ENCODE measurements around the gene FHAD1.

Gene FHAD1

DNA sequence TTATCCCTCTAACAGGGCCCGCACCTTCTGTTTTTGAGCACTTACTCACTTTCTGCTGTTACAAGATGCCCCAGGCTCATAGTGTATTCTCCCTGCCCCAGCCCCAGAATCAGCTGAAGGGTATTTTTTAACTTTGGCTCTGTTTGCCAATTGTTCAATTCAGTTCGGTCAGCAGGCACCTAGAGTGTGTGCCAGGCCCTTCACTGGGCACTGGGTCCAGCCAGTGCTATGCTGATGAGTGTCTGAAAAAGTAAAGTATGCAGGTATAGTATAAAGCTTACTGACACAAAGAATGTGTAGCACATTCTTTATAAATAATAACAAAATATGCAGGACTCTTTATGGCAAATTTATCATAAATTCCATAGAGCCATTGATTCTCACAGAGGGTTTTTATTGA is 35.0 kb downstream of the FHAD1 start:
- TF ChIP-seq, protein P1, sequence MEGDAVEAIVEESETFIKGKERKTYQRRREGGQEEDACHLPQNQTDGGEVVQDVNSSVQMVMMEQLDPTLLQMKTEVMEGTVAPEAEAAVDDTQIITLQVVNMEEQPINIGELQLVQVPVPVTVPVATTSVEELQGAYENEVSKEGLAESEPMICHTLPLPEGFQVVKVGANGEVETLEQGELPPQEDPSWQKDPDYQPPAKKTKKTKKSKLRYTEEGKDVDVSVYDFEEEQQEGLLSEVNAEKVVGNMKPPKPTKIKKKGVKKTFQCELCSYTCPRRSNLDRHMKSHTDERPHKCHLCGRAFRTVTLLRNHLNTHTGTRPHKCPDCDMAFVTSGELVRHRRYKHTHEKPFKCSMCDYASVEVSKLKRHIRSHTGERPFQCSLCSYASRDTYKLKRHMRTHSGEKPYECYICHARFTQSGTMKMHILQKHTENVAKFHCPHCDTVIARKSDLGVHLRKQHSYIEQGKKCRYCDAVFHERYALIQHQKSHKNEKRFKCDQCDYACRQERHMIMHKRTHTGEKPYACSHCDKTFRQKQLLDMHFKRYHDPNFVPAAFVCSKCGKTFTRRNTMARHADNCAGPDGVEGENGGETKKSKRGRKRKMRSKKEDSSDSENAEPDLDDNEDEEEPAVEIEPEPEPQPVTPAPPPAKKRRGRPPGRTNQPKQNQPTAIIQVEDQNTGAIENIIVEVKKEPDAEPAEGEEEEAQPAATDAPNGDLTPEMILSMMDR (IDR thresholded peaks at IDR 0.05; ENCODE audit: low read length, missing control alignments): no peak

DNA sequence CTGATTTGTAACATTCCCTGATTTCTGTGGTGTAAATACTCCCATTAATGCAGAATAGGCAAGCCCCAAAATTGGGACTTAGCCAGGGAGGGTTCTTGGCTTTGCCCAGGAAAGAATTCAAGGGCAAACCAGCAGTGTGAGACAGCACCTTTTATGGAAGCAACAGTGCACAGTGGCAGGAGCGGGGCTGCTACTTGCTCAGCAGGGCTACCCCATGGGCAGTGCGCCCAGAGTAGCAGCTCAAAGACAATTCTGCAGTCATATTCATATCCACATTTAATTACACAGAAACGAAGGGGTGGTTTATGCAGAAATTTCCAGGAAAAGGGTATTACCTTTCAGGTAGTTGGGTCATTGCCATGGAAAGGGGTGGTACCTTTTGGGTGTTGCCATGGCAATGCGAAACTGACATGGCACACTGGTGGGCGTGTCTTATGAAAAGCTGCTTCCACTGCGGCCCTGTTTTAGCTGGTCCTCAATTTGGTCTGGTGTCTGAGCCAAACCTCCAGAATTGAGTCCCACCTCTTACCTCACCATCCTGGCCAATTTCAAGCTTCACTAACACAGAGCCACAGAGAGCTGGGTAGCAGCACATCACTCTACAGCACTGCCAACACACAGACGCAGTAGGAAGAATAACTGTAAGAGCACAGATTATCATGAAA is 35.9 kb downstream of the FHAD1 start:
- TF ChIP-seq, protein P1 (IDR thresholded peaks at IDR 0.05; ENCODE audit: low read length, missing control alignments): no peak
- no peak for DNase-seq (ENCODE audit: low read depth)
- no peak overlapping the region for H3K4me3 ChIP-seq (replicated peaks; ENCODE audit: low read depth, low read length)

More for the DNA sequence above, 35.0 kb downstream of the FHAD1 start:
- no peak overlapping the region for H3K4me3 ChIP-seq (replicated peaks; ENCODE audit: low read depth, low read length)
- no peak for DNase-seq (ENCODE audit: low read depth)

DNA sequence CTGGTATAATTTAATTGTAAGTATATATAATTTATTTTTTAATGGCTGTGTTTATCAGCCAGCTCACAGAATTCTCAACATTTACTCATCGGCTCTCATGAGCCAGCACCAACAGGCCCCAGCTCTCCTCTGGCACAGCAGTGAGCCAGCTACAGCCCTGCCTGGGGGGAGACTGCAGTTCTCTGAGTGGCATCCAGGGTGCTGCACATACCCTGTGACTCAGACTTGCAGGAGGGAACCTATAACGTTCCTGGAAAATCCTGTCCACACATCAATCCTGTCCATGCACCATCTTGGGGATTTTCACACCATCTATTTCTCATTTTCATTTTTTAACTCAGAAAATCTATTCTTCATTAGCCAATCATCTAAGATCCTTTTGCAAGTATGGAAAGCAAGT is 36.5 kb downstream of the FHAD1 start:
- TF ChIP-seq, protein P1 (IDR thresholded peaks at IDR 0.05; ENCODE audit: low read length, missing control alignments): peak; percentile 4
- no peak overlapping the region for H3K4me3 ChIP-seq (replicated peaks; ENCODE audit: low read depth, low read length)
- no peak for DNase-seq (ENCODE audit: low read depth)

DNA sequence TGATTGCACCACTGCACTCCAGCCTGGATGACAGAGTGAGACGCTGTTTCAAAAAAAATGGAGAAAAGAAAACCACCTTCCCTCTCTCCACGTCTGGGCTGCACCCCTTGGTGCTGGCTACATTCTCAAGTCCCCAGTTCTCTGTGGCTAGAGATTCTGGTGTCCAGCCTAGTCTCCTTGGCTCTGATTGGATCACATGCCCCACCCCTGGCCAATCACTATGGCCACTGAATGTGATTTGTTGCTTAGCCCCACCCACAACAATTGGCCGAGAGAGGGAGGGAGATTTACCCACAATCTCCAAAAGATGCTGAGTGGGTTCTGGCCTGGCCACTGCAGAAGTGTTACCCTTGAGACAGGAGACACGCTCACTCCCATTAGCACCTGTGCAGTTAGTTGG is 39.4 kb downstream of the FHAD1 start:
- TF ChIP-seq, protein P1 (IDR thresholded peaks at IDR 0.05; ENCODE audit: low read length, missing control alignments): no peak
- no peak overlapping the region for H3K4me3 ChIP-seq (replicated peaks; ENCODE audit: low read depth, low read length)

DNA sequence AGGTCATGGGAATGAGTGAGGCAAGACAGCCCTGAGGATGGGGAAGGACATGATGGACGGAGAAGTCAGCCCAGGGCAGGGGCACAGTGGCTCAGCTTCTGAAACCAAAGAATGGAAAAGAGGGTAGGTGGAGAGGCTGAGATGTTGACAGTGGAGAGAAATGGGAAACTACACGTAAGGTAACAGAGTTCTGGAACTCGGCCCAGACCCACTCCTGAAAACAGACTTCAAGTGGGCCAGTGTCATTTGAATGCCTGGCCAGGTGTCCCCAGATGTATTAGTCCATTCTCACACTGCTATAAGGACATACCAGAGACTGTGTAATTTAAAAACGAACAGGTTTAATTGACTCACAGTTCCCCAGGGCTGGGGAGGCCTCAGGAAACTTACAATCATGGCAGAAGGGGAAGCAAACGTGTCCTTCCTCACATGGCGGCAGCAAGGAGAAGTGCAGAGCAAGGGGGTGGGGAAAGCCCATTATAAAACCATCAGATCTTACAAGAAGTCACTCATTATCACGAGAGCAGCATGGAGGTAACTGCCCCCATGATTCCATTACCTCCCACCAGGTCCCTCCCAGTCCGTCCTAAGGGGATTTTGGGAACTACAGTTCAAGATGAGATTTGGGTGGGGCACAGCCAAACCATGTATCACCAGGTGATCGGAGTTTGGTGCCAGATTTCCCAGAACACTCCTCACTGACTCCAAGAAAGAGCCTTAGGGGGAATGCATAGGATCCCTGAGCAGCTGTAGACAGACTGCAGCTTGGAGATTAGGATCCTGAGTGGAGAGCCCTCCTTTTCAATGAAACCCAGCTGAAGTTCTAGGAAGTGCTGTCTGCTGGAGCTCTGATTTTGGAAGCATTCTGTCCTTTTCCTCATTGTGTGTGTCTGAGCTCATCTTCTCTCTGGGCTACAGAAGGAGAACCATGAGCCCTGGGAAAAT is 40.3 kb downstream of the FHAD1 start:
- TF ChIP-seq, protein P1 (IDR thresholded peaks at IDR 0.05; ENCODE audit: low read length, missing control alignments): no peak
- H3K4me3 ChIP-seq (replicated peaks; ENCODE audit: low read depth, low read length): no peak overlapping the region
- no peak for DNase-seq (ENCODE audit: low read depth)

More for the DNA sequence above, 39.4 kb downstream of the FHAD1 start:
- DNase-seq (ENCODE audit: low read depth): no peak

- H3K4me3 ChIP-seq (replicated peaks; ENCODE audit: low read depth, low read length): no peak overlapping the region
- DNase-seq (ENCODE audit: low read depth): no peak
Observed at GRCh38 chr1:15288173-15288926, 41.3 kb downstream of the FHAD1 start.

More at GRCh38 chr1:15288173-15288926, 41.3 kb downstream of the FHAD1 start:
- TF ChIP-seq, protein P1 (IDR thresholded peaks at IDR 0.05; ENCODE audit: low read length, missing control alignments): no peak
